HepG2 (cell line): ENCODE data around the gene HMBS. TPM values are rescaled to one million over a fixed set of nuclear protein-coding genes. Genes with fewer than 3 reads are reported as not detected.

Source experiments
- ARID2 ChIP-seq: sonication (generic); formaldehyde crosslinking; IDR thresholded peaks from 2 replicates; pipeline ENCODE4 v1.8.1; 2022; ENCODE audit warnings: mild to moderate bottlenecking, missing genetic modification reagents, borderline replicate concordance
- ATAD3A ChIP-seq: sonication (generic); formaldehyde crosslinking; IDR thresholded peaks from 2 replicates; pipeline ENCODE4 v1.4.0; 2020; ENCODE audit warnings: missing genetic modification reagents
- HDAC2 ChIP-seq: sonication (generic); formaldehyde crosslinking; IDR thresholded peaks from 2 replicates; pipeline ENCODE4 v1.4.0; 2020; ENCODE audit warnings: missing genetic modification reagents
- HOXA7 ChIP-seq: sonication (generic); formaldehyde crosslinking; IDR thresholded peaks from 2 replicates; pipeline ENCODE4 v1.8.1; 2022; ENCODE audit warnings: mild to moderate bottlenecking, missing genetic modification reagents, moderate library complexity
- IRF2 ChIP-seq: IDR thresholded peaks from 2 replicates; pipeline ENCODE4 v1.6.1; 2018; ENCODE audit warnings: missing genetic modification reagents, missing compliant biosample characterization
- JARID2 ChIP-seq: sonication (generic); formaldehyde crosslinking; IDR thresholded peaks from 2 replicates; pipeline ENCODE4 v1.8.1; 2023; ENCODE audit warnings: missing genetic modification reagents, inconsistent platforms; ENCODE audit not compliant: insufficient replicate concordance
- MAFG ChIP-seq: sonication (generic); formaldehyde crosslinking; IDR thresholded peaks from 2 replicates; pipeline ENCODE4 v1.5.1; 2020; ENCODE audit warnings: mild to moderate bottlenecking, missing genetic modification reagents
- RARA ChIP-seq: IDR thresholded peaks from 2 replicates; pipeline ENCODE4 v1.6.1; 2016; ENCODE audit warnings: missing genetic modification reagents, missing compliant biosample characterization
- SRY ChIP-seq: sonication (generic); formaldehyde crosslinking; IDR thresholded peaks from 2 replicates; pipeline ENCODE4 v1.8.0; 2022; ENCODE audit warnings: mild to moderate bottlenecking, missing genetic modification reagents
- SYNCRIP ChIP-seq: fragments of 200-400 bp; formaldehyde crosslinking; IDR thresholded peaks from 2 replicates; pipeline ENCODE4 v1.6.1; 2018; ENCODE audit warnings: mild to moderate bottlenecking, low read depth, low read length; ENCODE audit not compliant: insufficient read depth
- ZNF720 ChIP-seq: sonication (generic); formaldehyde crosslinking; IDR thresholded peaks from 2 replicates; pipeline ENCODE4 v1.4.0; 2020; ENCODE audit warnings: missing genetic modification reagents
- ZNF879 ChIP-seq: sonication (generic); formaldehyde crosslinking; IDR thresholded peaks from 2 replicates; pipeline ENCODE4 v1.8.1; 2023; ENCODE audit warnings: missing genetic modification reagents
- polyA plus RNA-seq, 8 experiments: library from polyadenylated mRNA; depleted of rRNA in 3 of 8; stranded (reverse) in 7 of 8; unstranded in 1 of 8; fragments of >200 nt; fragmentation: Illumina TruSeq in 4 of 8; extraction: Trizol in 4 of 8; gene quantifications; 2 replicates each; pipeline versions ENCODE4 v1.2.1 to v1.2.3, GENCODE V29; 2011 to 2016; ENCODE audit warnings: low read depth in 4 of 8, missing spikeins in 1 of 8, mixed read lengths in 1 of 8; ENCODE audit not compliant: insufficient read depth in 1 of 8
- total RNA-seq, 5 experiments: library from RNA; depleted of rRNA; stranded (reverse); fragments of >200 nt; fragmentation: Illumina TruSeq; extraction: Trizol; gene quantifications; 2 replicates each; pipeline ENCODE4 v1.2.3, GENCODE V29; 2016; ENCODE audit warnings: low read depth in 1 of 5
- TF ChIP-seq, protein P1 (sequence below): sonication (generic); formaldehyde crosslinking; IDR thresholded peaks from 2 replicates; pipeline ENCODE4 v1.4.0; 2020; ENCODE audit warnings: mild to moderate bottlenecking, missing genetic modification reagents
- TF ChIP-seq, protein P2 (sequence below): sonication (generic); formaldehyde crosslinking; IDR thresholded peaks from 2 replicates; pipeline ENCODE4 v1.5.0; 2020; ENCODE audit warnings: missing genetic modification reagents, mild to moderate bottlenecking, borderline replicate concordance

Gene HMBS
- total and polyA plus RNA-seq, 2 of the 13 experiments (the other 11 are each of a cell fraction or from before 2014, with no cell fraction given) = 9.4 to 46.9 TPM

DNA sequence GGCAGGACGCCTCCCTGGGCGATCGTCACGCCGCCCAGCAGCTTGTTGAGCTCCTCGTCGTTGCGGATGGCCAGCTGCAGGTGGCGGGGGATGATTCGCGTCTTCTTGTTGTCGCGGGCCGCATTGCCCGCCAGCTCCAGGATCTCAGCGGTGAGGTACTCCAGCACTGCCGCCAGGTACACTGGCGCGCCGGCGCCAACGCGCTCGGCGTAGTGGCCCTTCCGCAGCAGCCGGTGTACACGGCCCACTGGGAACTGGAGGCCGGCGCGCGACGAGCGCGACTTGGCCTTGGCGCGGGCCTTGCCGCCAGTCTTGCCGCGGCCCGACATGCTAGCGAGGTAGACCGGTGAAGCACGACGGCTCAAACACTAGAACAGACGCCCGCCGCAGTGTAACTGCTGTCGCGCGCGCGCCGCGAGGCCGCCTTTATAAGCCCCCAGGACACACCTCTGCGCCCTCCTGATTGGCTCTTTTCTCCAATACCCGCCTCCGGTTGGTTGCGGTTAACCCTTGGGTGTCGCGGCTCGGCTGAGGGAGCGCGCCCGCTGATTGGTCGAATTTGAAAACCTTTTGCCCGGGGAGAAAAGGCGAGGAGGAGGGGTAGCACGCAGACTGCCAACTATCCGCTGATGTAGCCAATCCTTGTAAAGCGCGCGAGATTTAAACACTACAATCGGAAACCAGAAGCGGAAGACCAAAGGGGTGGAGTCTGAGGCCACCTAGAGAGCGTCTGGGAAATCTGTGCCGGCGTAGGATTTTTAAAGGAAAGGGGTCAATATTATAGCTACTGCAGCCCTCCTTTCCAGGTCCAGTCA is 10.6 kb downstream of the HMBS start (continued):
- TF ChIP-seq, protein P1, sequence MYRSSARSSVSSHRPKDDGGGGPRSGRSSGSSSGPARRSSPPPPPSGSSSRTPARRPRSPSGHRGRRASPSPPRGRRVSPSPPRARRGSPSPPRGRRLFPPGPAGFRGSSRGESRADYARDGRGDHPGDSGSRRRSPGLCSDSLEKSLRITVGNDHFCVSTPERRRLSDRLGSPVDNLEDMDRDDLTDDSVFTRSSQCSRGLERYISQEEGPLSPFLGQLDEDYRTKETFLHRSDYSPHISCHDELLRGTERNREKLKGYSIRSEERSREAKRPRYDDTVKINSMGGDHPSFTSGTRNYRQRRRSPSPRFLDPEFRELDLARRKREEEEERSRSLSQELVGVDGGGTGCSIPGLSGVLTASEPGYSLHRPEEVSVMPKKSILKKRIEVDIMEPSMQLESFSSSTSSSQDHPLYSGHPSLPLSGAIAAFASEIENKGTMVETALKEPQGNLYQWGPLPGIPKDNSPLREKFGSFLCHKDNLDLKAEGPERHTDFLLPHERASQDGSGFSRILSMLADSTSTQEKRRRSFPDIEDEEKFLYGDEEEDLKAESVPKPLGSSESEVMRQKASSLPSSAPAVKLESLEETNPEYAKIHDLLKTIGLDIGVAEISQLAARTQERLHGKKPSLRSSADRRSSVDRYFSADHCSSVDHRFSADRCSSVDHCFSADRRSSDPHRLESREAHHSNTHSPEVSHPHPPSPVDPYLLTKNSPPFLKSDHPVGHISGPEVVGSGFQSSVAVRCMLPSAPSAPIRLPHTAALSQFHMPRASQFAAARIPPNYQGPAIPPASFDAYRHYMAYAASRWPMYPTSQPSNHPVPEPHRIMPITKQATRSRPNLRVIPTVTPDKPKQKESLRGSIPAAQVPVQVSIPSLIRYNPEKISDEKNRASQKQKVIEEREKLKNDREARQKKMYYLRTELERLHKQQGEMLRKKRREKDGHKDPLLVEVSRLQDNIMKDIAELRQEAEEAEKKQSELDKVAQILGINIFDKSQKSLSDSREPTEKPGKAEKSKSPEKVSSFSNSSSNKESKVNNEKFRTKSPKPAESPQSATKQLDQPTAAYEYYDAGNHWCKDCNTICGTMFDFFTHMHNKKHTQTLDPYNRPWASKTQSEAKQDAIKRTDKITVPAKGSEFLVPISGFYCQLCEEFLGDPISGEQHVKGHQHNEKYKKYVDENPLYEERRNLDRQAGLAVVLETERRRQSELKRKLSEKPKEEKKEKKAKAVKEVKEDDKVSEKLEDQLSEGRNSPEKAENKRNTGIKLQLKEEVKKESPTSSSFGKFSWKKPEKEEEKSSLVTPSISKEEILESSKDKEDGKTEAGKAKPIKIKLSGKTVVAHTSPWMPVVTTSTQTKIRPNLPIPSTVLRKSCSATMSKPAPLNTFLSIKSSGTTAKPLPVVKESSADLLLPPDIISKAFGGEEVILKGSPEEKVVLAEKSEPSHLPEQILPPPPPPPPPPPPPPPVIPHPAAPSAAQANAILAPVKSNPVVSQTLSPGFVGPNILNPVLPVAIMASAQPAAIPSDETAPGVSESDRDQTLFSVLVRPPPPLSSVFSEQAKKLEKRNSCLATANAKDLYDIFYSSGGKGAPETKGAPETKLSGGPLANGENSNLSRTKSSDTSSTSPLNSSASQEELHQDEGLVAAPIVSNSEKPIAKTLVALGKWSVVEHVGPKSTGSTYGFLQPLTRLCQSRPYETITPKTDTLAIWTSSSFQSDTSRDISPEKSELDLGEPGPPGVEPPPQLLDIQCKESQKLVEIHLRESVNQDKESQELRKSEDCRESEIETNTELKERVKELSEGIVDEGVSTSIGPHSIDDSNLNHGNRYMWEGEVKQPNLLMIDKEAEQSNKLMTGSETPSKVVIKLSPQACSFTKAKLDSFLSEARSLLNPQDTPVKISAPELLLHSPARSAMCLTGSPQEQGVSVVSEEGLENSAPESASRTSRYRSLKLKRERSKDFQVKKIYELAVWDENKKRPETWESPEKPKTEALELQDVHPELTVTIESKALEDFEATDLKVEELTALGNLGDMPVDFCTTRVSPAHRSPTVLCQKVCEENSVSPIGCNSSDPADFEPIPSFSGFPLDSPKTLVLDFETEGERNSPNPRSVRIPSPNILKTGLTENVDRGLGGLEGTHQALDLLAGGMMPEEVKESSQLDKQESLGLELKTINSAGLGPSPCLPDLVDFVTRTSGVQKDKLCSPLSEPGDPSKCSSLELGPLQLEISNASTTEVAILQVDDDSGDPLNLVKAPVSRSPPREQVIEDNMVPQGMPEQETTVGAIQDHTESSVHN = no peak
- TF ChIP-seq HDAC2 (CRISPR knock-in tag) = peak; percentile 62
- TF ChIP-seq SYNCRIP = no peak
- TF ChIP-seq SRY (CRISPR knock-in tag) = peak; percentile 94
- 0 out of 2 replicates have a peak, but pooled peaks have one; percentile 41 for TF ChIP-seq HOXA7 (CRISPR knock-in tag)
- no peak for TF ChIP-seq ZNF720
- no peak for TF ChIP-seq ATAD3A (CRISPR knock-in tag)
- 0 out of 2 replicates have a peak, but pooled peaks have one; percentile 78 for TF ChIP-seq ZNF879 (CRISPR knock-in tag)
- TF ChIP-seq RARA = 0 out of 2 replicates have a peak, but pooled peaks have one; percentile 13
- TF ChIP-seq JARID2 = no peak
- no peak for TF ChIP-seq MAFG
- TF ChIP-seq ARID2 (CRISPR knock-in tag) = peak; percentile 95
- TF ChIP-seq IRF2 (CRISPR knock-in tag) = peak; percentile 44; the same call in 1 of the 2 replicates
- TF ChIP-seq, protein P2, sequence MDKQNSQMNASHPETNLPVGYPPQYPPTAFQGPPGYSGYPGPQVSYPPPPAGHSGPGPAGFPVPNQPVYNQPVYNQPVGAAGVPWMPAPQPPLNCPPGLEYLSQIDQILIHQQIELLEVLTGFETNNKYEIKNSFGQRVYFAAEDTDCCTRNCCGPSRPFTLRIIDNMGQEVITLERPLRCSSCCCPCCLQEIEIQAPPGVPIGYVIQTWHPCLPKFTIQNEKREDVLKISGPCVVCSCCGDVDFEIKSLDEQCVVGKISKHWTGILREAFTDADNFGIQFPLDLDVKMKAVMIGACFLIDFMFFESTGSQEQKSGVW (CRISPR knock-in tag) = no peak
